Testis (tissue), 3 donors: ENCODE results near the gene MAD2L1BP. TPM values are rescaled to one million over a fixed set of nuclear protein-coding genes. Genes with fewer than 3 reads are reported as not detected.
"Not testable (repeated sequence)": the region's sequence is repeated elsewhere in the genome, so short reads cannot be mapped to it uniquely, and the experiment has no call there.

Experiments used
- DNase-seq: peaks from one replicate; pipeline ENCODE4 v3.0.0-alpha.2; 2019
- H3K27ac ChIP-seq, 2 donors: fragments of 200-600 bp; sonication (generic); one replicate each; pipeline ENCODE4 v1.5.1; 2019
- H3K27me3 ChIP-seq: fragments of 200-600 bp; sonication (generic); one replicate; pipeline ENCODE4 v1.5.1; 2019
- H3K36me3 ChIP-seq: fragments of 200-600 bp; sonication (generic); one replicate; pipeline ENCODE4 v1.5.1; 2017; ENCODE audit warnings: low read depth; ENCODE audit errors: missing control alignments
- H3K4me1 ChIP-seq: fragments of 200-600 bp; sonication (generic); one replicate; pipeline ENCODE4 v1.5.1; 2019
- H3K4me3 ChIP-seq, 2 donors: fragments of 200-600 bp; sonication (generic); one replicate each; pipeline ENCODE4 v1.5.1; 2017 to 2019
- H3K9me3 ChIP-seq: fragments of 200-600 bp; sonication (generic); one replicate; pipeline ENCODE4 v1.5.1; 2017
- CTCF ChIP-seq, 3 experiments: fragments of 450-650 bp in 2 of 3; fragments of 200-600 bp in 1 of 3; sonication (generic) in 1 of 3; IDR thresholded peaks; one replicate each; pipeline ENCODE4 v1.5.1; 2016 to 2019; ENCODE audit warnings: antibody characterized with exemption in 3 of 3, mild to moderate bottlenecking in 2 of 3, moderate library complexity in 1 of 3
- POLR2A ChIP-seq: fragments of 450-650 bp; IDR thresholded peaks from one replicate; pipeline ENCODE4 v1.6.1; 2017; ENCODE audit warnings: antibody characterized with exemption, mild to moderate bottlenecking, moderate library complexity
- WGBS, 2 donors: methylation state at CpG; one replicate each; pipeline ENCODE4 v1.1.5; 2018; 5-methylcytosine and 5-hydroxymethylcytosine counted together
- intact Hi-C: fragments of 100-400 bp; cut with DNase I; formaldehyde crosslinking; loops from one replicate; pipeline ENCODE4 v1.15.1; 2023; ENCODE audit warnings: low total_unique reads
- polyA plus RNA-seq: library from polyadenylated mRNA; stranded (reverse); fragments of 350-450 nt; fragmentation: Illumina TruSeq; extraction: RNeasy Lipid Tissue Mini Kit (QIAGEN cat#74804); gene quantifications from one replicate; pipeline ENCODE4 v1.2.3, GENCODE V29; 2014; ENCODE audit warnings: low read depth, low replicate concordance; ENCODE audit not compliant: insufficient read depth
- total RNA-seq, 2 donors: library from RNA; depleted of rRNA; stranded (reverse); fragments of >200 nt; gene quantifications; one replicate each; pipeline ENCODE4 v1.2.3, GENCODE V29; 2016

The MAD2L1BP gene
- total and polyA plus RNA-seq, 3 donors from 2014 or later = 38.3 to 42.4 (median 40.5) TPM

- Histone ChIP-seq H3K9me3 (no peaks in the 10 kb centered on the region), H3K4me3 (no peak overlapping the region), H3K4me1 (no peaks in the 10 kb centered on the region), H3K27me3 (no peaks in the 10 kb centered on the region), H3K27ac (no peak overlapping the region), H3K36me3 (no peaks in the 10 kb centered on the region)
- TF ChIP-seq POLR2A = no peak
- no peak for TF ChIP-seq CTCF (IDR thresholded peaks at IDR 0.05)
- intact Hi-C loops = no loop called here
- DNase-seq = no peak
- 93 to 95% methylated on average over 3 of the region's 3 CpGs for WGBS, 2 donors
Observed at GRCh38 chr6:43647613-43648012, 12.0 kb downstream of the MAD2L1BP start.

- no peaks in the 10 kb centered on the region for H3K9me3 ChIP-seq
- no peaks in the 10 kb centered on the region for H3K27me3 ChIP-seq
- 95 to 98% methylated on average over 2 of the region's 2 CpGs for WGBS, 2 donors
- TF ChIP-seq CTCF (IDR thresholded peaks at IDR 0.05) (no peak), POLR2A (no peak)
- no peak for DNase-seq
- no peaks in the 10 kb centered on the region for H3K4me1 ChIP-seq
- H3K4me3 ChIP-seq = no peak overlapping the region
- no peaks in the 10 kb centered on the region for H3K36me3 ChIP-seq
- H3K27ac ChIP-seq = no peak overlapping the region
- intact Hi-C loops = no loop called here
Observed at GRCh38 chr6:43648248-43648647, 12.6 kb downstream of the MAD2L1BP start.

- H3K27me3 ChIP-seq, H3K9me3 ChIP-seq, intact Hi-C loops, DNase-seq, H3K36me3 ChIP-seq, H3K4me1 ChIP-seq, H3K4me3 ChIP-seq, H3K27ac ChIP-seq: not testable (repeated sequence)
- 89 to 96% methylated on average over 2 of the region's 2 CpGs for WGBS, 2 donors
Observed at GRCh38 chr6:43652822-43653221, 17.2 kb downstream of the MAD2L1BP start.

GRCh38 chr6:43657221-43657802 lies 21.7 kb downstream of the MAD2L1BP start:
- no peaks in the 10 kb centered on the region for H3K4me1 ChIP-seq
- TF ChIP-seq CTCF (IDR thresholded peaks at IDR 0.05) = no peak
- no peak for TF ChIP-seq POLR2A
- intact Hi-C loops = no loop called here
- no peak overlapping the region for H3K4me3 ChIP-seq
- 89 to 93% methylated on average over 3 of the region's 3 CpGs for WGBS, 2 donors
- no peak for DNase-seq
- H3K27ac ChIP-seq = no peak overlapping the region
- no peaks in the 10 kb centered on the region for H3K27me3 ChIP-seq
- no peaks in the 10 kb centered on the region for H3K9me3 ChIP-seq
- no peaks in the 10 kb centered on the region for H3K36me3 ChIP-seq

- intact Hi-C loops = no loop called here
- Histone ChIP-seq H3K4me1 (no peaks in the 10 kb centered on the region), H3K4me3 (no peak overlapping the region), H3K36me3 (no peaks in the 10 kb centered on the region), H3K9me3 (no peaks in the 10 kb centered on the region), H3K27ac (no peak overlapping the region), H3K27me3 (no peaks in the 10 kb centered on the region)
- 92 to 94% methylated on average over 9 of the region's 9 CpGs for WGBS, 2 donors
- DNase-seq = no peak
- TF ChIP-seq CTCF (IDR thresholded peaks at IDR 0.05) (no peak), POLR2A (no peak)
Observed at GRCh38 chr6:43658161-43658560, 22.5 kb downstream of the MAD2L1BP start.

- not testable (repeated sequence) for H3K4me3 ChIP-seq, H3K4me1 ChIP-seq, H3K27me3 ChIP-seq, H3K9me3 ChIP-seq, H3K36me3 ChIP-seq, H3K27ac ChIP-seq, DNase-seq
- intact Hi-C loops = loop anchor here (10.0 kb wide), 2 partner anchors 102 to 412 kb away; no protein-coding TSS in a partner anchor
- WGBS, 2 donors = 92 to 95% methylated on average over 5 of the region's 5 CpGs
Observed at GRCh38 chr6:43662948-43663347, 27.3 kb downstream of the MAD2L1BP start.
